Activated gamma-delta T cell treated with anti-CD3 and anti-CD28 coated beads, Interleukin-2, amount 50 U/mL, for 16 hours (primary cell): Measurements from ENCODE around the gene DDX21.
"Not testable (repeated sequence)": the region's sequence is repeated elsewhere in the genome, so short reads cannot be mapped to it uniquely, and the experiment has no call there.

ENCODE experiments used
- DNase-seq: peaks from one replicate; pipeline ENCODE4 v3.0.0-alpha.2; 2020; ENCODE audit warnings: low read depth

DDX21 gene

GRCh38 chr10:68988530-68989316 is 32.8 kb downstream of the DDX21 start, which contains the start of gene KIFBP:
Gene KIFBP (plus strand): TSS chr10:68988803. CDS start chr10:68988833, 30 bp downstream.
- DNase-seq, result peak; percentile 59

GRCh38 chr10:68989317-68989990 is 33.5 kb downstream of the DDX21 start:
- no peak for DNase-seq

GRCh38 chr10:68992636-68993440 is 36.9 kb downstream of the DDX21 start:
- no peak for DNase-seq

GRCh38 chr10:68997211-68997610 is 41.2 kb downstream of the DDX21 start:
- DNase-seq, result no peak

GRCh38 chr10:69004821-69005220 is 48.9 kb downstream of the DDX21 start:
- DNase-seq, result no peak

- DNase-seq, result no peak
Measured at GRCh38 chr10:69005704-69006485, 49.9 kb downstream of the DDX21 start.

- DNase-seq, result no peak
Measured at GRCh38 chr10:69007260-69007659, 51.3 kb downstream of the DDX21 start.

GRCh38 chr10:69009360-69009759 is 53.4 kb downstream of the DDX21 start:
- no peak for DNase-seq

- DNase-seq, result no peak
Measured at GRCh38 chr10:69010151-69010640, 54.2 kb downstream of the DDX21 start.

GRCh38 chr10:69012778-69013177 is 56.8 kb downstream of the DDX21 start:
- not testable (repeated sequence) for DNase-seq

- no peak for DNase-seq
Measured at GRCh38 chr10:69014171-69014570, 58.2 kb downstream of the DDX21 start.

GRCh38 chr10:69018613-69019012 is 62.6 kb downstream of the DDX21 start:
- no peak for DNase-seq

- DNase-seq, result no peak
Measured at GRCh38 chr10:69022611-69023010, 66.6 kb downstream of the DDX21 start.

GRCh38 chr10:69025370-69025896 is 69.5 kb downstream of the DDX21 start:
- no peak for DNase-seq

GRCh38 chr10:69033256-69033655 is 77.3 kb downstream of the DDX21 start:
- no peak for DNase-seq
